ENCODE results near the gene ANKRD44.
A peak's percentile ranks its signal among the peaks of the same experiment; 100 is the strongest.

The ANKRD44 gene

GRCh38 chr2:197205585-197206215, 104.9 kb downstream of the ANKRD44 start:
- DNase-seq (ENCODE audit: low read depth) = peak; percentile 33

GRCh38 chr2:197204519-197205250, 105.9 kb downstream of the ANKRD44 start:
- no peak for DNase-seq (ENCODE audit: low read depth)

GRCh38 chr2:197201874-197202273, 108.7 kb downstream of the ANKRD44 start:
- DNase-seq (ENCODE audit: low read depth) = no peak

- no peak for DNase-seq (ENCODE audit: low read depth)
Measured at GRCh38 chr2:197200762-197201058, 109.9 kb downstream of the ANKRD44 start.

- no peak for DNase-seq (ENCODE audit: low read depth)
Measured at GRCh38 chr2:197200051-197200761, 110.4 kb downstream of the ANKRD44 start.

GRCh38 chr2:197198890-197199289, 111.7 kb downstream of the ANKRD44 start:
- peak; percentile 75 for DNase-seq (ENCODE audit: low read depth)

- DNase-seq (ENCODE audit: low read depth) = no peak
Measured at GRCh38 chr2:197197895-197198311, 112.7 kb downstream of the ANKRD44 start.

GRCh38 chr2:197196541-197197180, 113.9 kb downstream of the ANKRD44 start:
- DNase-seq (ENCODE audit: low read depth) = no peak

- no peak for DNase-seq (ENCODE audit: low read depth)
Measured at GRCh38 chr2:197195518-197195917, 115.1 kb downstream of the ANKRD44 start.

GRCh38 chr2:197191940-197192322, 118.6 kb downstream of the ANKRD44 start:
- no peak for DNase-seq (ENCODE audit: low read depth)

- DNase-seq (ENCODE audit: low read depth) = no peak
Measured at GRCh38 chr2:197191177-197191939, 119.2 kb downstream of the ANKRD44 start.

GRCh38 chr2:197190100-197190432, 120.5 kb downstream of the ANKRD44 start:
- DNase-seq (ENCODE audit: low read depth) = no peak

GRCh38 chr2:197189426-197190099, 121.0 kb downstream of the ANKRD44 start:
- DNase-seq (ENCODE audit: low read depth) = no peak

GRCh38 chr2:197185676-197186075, 124.9 kb downstream of the ANKRD44 start:
- DNase-seq (ENCODE audit: low read depth) = no peak

- no peak for DNase-seq (ENCODE audit: low read depth)
Measured at GRCh38 chr2:197184959-197185586, 125.5 kb downstream of the ANKRD44 start.

GRCh38 chr2:197183355-197183754, 127.2 kb downstream of the ANKRD44 start:
- no peak for DNase-seq (ENCODE audit: low read depth)

GRCh38 chr2:197182668-197183067, 127.9 kb downstream of the ANKRD44 start:
- DNase-seq (ENCODE audit: low read depth) = no peak

- no peak for DNase-seq (ENCODE audit: low read depth)
Measured at GRCh38 chr2:197181491-197181890, 129.1 kb downstream of the ANKRD44 start.

- no peak for DNase-seq (ENCODE audit: low read depth)
Measured at GRCh38 chr2:197179744-197180498, 130.7 kb downstream of the ANKRD44 start.

- no peak for DNase-seq (ENCODE audit: low read depth)
Measured at GRCh38 chr2:197176522-197176921, 134.1 kb downstream of the ANKRD44 start.

Measured in stimulated activated CD8-positive, alpha-beta memory T cell treated with anti-CD3 and anti-CD28 coated beads, Interleukin-12 subunit alpha, Interleukin-12 subunit beta, amount 100 ng/mL, for 1 hour (primary cell).